GM12878 (cell line): ENCODE data around the gene SSC4D. TPM values are rescaled to one million over a fixed set of nuclear protein-coding genes. Genes with fewer than 3 reads are reported as not detected.
A peak's percentile ranks its signal among the peaks of the same experiment; 100 is the strongest.
"Not testable (repeated sequence)": the region's sequence is repeated elsewhere in the genome, so short reads cannot be mapped to it uniquely, and the experiment has no call there.

Source experiments
- ATAC-seq: fragments of 200-7000 bp; cut with Tn5 transposase; 3 replicates; pipeline ENCODE4 v1.9.1; 2020; ENCODE audit warnings: mild to moderate bottlenecking, moderate library complexity
- BruUV-seq: library from RNA; stranded (reverse); fragments of 400-500 nt; replicated peaks from 2 replicates; lab custom pipeline; 2021; lab: Mats Ljungman, UMichigan
- CTCF ChIA-PET: fragments of 300-600 bp; sonication (Branson Sonifier 250); formaldehyde crosslinking; extraction: SDS; loops from one replicate; lab custom pipeline; 2021; ENCODE audit warnings: inconsistent platforms; lab: Yijun Ruan, JAX
- POLR2A ChIA-PET: fragments of 350-600 bp; formaldehyde crosslinking; extraction: SDS; loops from one replicate; lab custom pipeline; 2021; ENCODE audit warnings: inconsistent platforms; lab: Charles Lee
- RAD21 ChIA-PET: fragments of 300-600 bp; sonication (Branson Sonifier 250); formaldehyde crosslinking; loops from one replicate; lab custom pipeline; 2023; ENCODE audit warnings: antibody characterized with exemption; ENCODE audit not compliant: unreplicated experiment; lab: Charles Lee
- SMC1A ChIA-PET: fragments of 300-600 bp; sonication (Branson Sonifier 250); formaldehyde crosslinking; loops from one replicate; lab custom pipeline; 2023; ENCODE audit not compliant: unreplicated experiment, uncharacterized antibody; lab: Charles Lee
- DNase-seq: peaks from one replicate; pipeline ENCODE4 v3.0.0-alpha.2; 2011; ENCODE audit warnings: low read depth, low spot score
- FAIRE-seq: peaks from 3 replicates; lab custom pipeline; 2011; peaks lifted over from hg19 to GRCh38; lab: Jason Lieb, UNC
- H2AFZ ChIP-seq: 2 replicates; pipeline ENCODE4 v1.6.0; 2011; ENCODE audit warnings: low read depth, low read length, control low read depth; ENCODE audit not compliant: control insufficient read depth
- H3K27ac ChIP-seq: 2 replicates; pipeline ENCODE4 v1.5.1; 2011; ENCODE audit warnings: control low read depth; ENCODE audit not compliant: control insufficient read depth, insufficient read depth
- H3K27me3 ChIP-seq, 2 experiments: replicated peaks in 1 of 2; 2 replicates each; pipeline versions ENCODE4 v1.6.0 to v1.6.1; 2011; ENCODE audit warnings: low read length in 1 of 2; ENCODE audit not compliant: control insufficient read depth in 2 of 2, insufficient read depth in 2 of 2
- H3K36me3 ChIP-seq, 2 experiments: 2 replicates each; pipeline ENCODE4 v1.5.1; 2011; ENCODE audit warnings: low read length in 1 of 2; ENCODE audit not compliant: control insufficient read depth in 2 of 2, insufficient read depth in 2 of 2
- H3K4me1 ChIP-seq: 2 replicates; pipeline ENCODE4 v1.6.1; 2011; ENCODE audit warnings: mild to moderate bottlenecking, low read length, moderate library complexity, mixed read lengths; ENCODE audit not compliant: control insufficient read depth, insufficient read depth
- H3K4me2 ChIP-seq: 2 replicates; pipeline ENCODE4 v1.6.0; 2011; ENCODE audit warnings: control low read depth; ENCODE audit not compliant: control insufficient read depth, insufficient read depth
- H3K4me3 ChIP-seq: fragments of 200-600 bp; sonication (generic); 2 replicates; pipeline ENCODE4 v1.5.1; 2016
- H3K79me2 ChIP-seq: 2 replicates; pipeline ENCODE4 v1.6.0; 2011; ENCODE audit warnings: low read length; ENCODE audit not compliant: control insufficient read depth, insufficient read depth
- H3K9ac ChIP-seq: 2 replicates; pipeline ENCODE4 v1.8.0; 2011; ENCODE audit warnings: low read length, control low read depth, mixed read lengths; ENCODE audit not compliant: control insufficient read depth, insufficient read depth
- H3K9me3 ChIP-seq: replicated peaks from 3 replicates; pipeline ENCODE4 v1.5.1; 2011; ENCODE audit warnings: mild to moderate bottlenecking, low read length; ENCODE audit not compliant: control insufficient read depth, insufficient read depth
- H4K20me1 ChIP-seq: 2 replicates; pipeline ENCODE4 v1.6.0; 2011; ENCODE audit not compliant: control insufficient read depth, insufficient read depth
- RUNX3 ChIP-seq: IDR thresholded peaks from 2 replicates; pipeline ENCODE4 v1.6.1; 2012; ENCODE audit warnings: low read length, inconsistent platforms
- WGBS: methylation state at CpG from one replicate; pipeline ENCODE4 v1.1.6; 2016; ENCODE audit warnings: low lambda C conversion rate; ENCODE audit not compliant: insufficient replicate concordance, insufficient coverage; ENCODE audit errors: missing lambda C conversion rate; 5-methylcytosine and 5-hydroxymethylcytosine counted together
- in situ Hi-C: fragments of 300-500 bp; cut with MboI; formaldehyde crosslinking; loops from 9 replicates; pipeline ENCODE4 v1.14.3; 2018; ENCODE audit warnings: mixed read lengths
- intact Hi-C: fragments of 100-400 bp; cut with micrococcal nuclease; formaldehyde crosslinking; loops from one replicate; pipeline ENCODE4 v1.14.2; 2022; ENCODE audit not compliant: unreplicated experiment
- polyA plus RNA-seq, 11 experiments: library from polyadenylated mRNA; depleted of rRNA in 4 of 11; unstranded in 6 of 11; stranded (reverse) in 5 of 11; fragments of >200 nt; fragmentation: Nextera tagmentation in 4 of 11; fragmentation: Illumina TruSeq in 1 of 11; extraction: Ambion mirVana in 4 of 11; extraction: Trizol in 1 of 11; gene quantifications; 1 replicate in 1 of 11; 2 replicates in 10 of 11; pipeline versions ENCODE4 v1.2.1 to v1.2.3, GENCODE V29; 2011 to 2016; ENCODE audit warnings: inconsistent platforms in 2 of 11, missing spikeins in 2 of 11, low read depth in 1 of 11
- total RNA-seq, 4 experiments: library from RNA; depleted of rRNA in 3 of 4; stranded (reverse); fragments of >200 nt in 3 of 4; fragmentation: Illumina TruSeq in 1 of 4; extraction: Trizol in 1 of 4; gene quantifications; 2 replicates each; pipeline versions ENCODE4 v1.2.1 to v1.2.3, GENCODE V29; 2013 to 2021

SSC4D gene
- total and polyA plus RNA-seq, 10 of the 15 experiments (the other 5 are each of a cell fraction or from before 2014, with no cell fraction given), result 0.08 to 0.79 (median 0.25) TPM; not detected in 1

DNA sequence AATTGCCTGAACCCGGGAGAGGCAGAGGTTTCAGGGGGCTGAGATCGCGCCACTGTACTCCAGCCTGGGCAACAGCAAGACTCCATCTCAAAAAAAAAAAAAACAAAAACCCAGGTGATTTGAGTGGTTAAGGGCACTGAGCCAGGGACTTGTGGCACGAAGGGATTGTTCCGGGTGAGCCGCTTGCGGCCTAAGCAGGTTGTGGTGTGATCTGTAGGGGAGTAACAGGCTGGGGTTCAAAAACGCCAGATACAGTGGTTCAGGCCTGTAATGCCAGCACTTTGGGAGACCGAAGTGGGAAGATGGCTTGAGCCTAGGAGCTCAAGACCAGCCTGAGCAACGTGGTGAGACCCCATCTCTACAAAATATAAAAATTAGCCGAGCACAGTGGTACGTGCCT is 34.3 kb upstream of the SSC4D start:
- H3K27me3 ChIP-seq, H3K27ac ChIP-seq, intact Hi-C loops, H3K9ac ChIP-seq, H2AFZ ChIP-seq, H3K79me2 ChIP-seq, H4K20me1 ChIP-seq, BruUV-seq, H3K9me3 ChIP-seq, CTCF ChIA-PET, H3K4me3 ChIP-seq, RAD21 ChIA-PET, H3K36me3 ChIP-seq, H3K4me2 ChIP-seq, SMC1A ChIA-PET, in situ Hi-C loops: not testable (repeated sequence)
- H3K4me1 ChIP-seq, result peaks cover 12% of the 10 kb centered on the region
- DNase-seq (peak; percentile 16), ATAC-seq (peak; percentile 73), FAIRE-seq (peak; percentile 66)
- TF ChIP-seq RUNX3, result peak; percentile 29
- POLR2A ChIA-PET, result interaction anchor here (0.7 kb wide), 2 partner anchors 65 to 84 kb away, joined by 3 read pairs; no protein-coding TSS in a partner anchor
- 93% methylated on average over 9 of the region's 12 CpGs for WGBS

GRCh38 chr7:76442664-76443446 is 33.4 kb upstream of the SSC4D start:
- BruUV-seq, H3K9me3 ChIP-seq, H3K36me3 ChIP-seq, H4K20me1 ChIP-seq, RAD21 ChIA-PET, FAIRE-seq, CTCF ChIA-PET, ATAC-seq, H3K27me3 ChIP-seq, H2AFZ ChIP-seq, H3K27ac ChIP-seq, H3K4me2 ChIP-seq, intact Hi-C loops, DNase-seq, H3K9ac ChIP-seq, in situ Hi-C loops, SMC1A ChIA-PET, H3K4me3 ChIP-seq, H3K79me2 ChIP-seq: not testable (repeated sequence)
- WGBS, result 95% methylated on average over 5 of the region's 5 CpGs
- POLR2A ChIA-PET, result interaction anchor here (0.7 kb wide), 2 partner anchors 64 to 83 kb away, joined by 3 read pairs; no protein-coding TSS in a partner anchor
- peaks cover 12% of the 10 kb centered on the region for H3K4me1 ChIP-seq

GRCh38 chr7:76441792-76442191 is 32.3 kb upstream of the SSC4D start:
- FAIRE-seq (peak; percentile 83), ATAC-seq (peak; percentile 69)
- DNase-seq, H2AFZ ChIP-seq, H3K27ac ChIP-seq, H3K27me3 ChIP-seq, H3K9ac ChIP-seq, H3K79me2 ChIP-seq, SMC1A ChIA-PET, H4K20me1 ChIP-seq, POLR2A ChIA-PET, H3K4me3 ChIP-seq, BruUV-seq, H3K9me3 ChIP-seq, RAD21 ChIA-PET, in situ Hi-C loops, H3K4me2 ChIP-seq, H3K36me3 ChIP-seq, intact Hi-C loops, CTCF ChIA-PET: not testable (repeated sequence)
- 50% methylated on average over 2 of the region's 10 CpGs for WGBS
- H3K4me1 ChIP-seq, result peaks cover 12% of the 10 kb centered on the region

DNA sequence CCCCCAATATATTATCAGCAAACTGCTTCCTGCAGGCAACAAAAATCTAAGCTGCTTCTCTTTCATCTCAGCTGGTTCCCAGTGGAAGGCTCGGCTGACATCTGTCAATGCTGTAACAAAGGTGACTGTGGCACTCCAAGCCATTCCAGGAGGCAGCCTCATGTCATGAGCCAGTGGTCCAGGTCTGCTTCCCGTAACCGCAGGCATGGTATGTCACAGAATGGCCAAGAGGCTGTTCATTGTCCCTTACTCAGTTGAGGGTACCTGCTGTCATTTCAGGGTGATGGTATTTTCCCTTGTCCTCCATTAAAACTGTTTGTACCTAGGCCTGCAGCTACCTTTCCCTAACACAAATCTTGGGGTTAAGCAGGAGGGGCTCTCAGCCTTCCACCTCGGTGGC is 30.9 kb upstream of the SSC4D start:
- H3K9me3 ChIP-seq, DNase-seq, ATAC-seq, H3K27me3 ChIP-seq, H3K36me3 ChIP-seq, intact Hi-C loops, H4K20me1 ChIP-seq, RAD21 ChIA-PET, H2AFZ ChIP-seq, H3K4me3 ChIP-seq, H3K4me2 ChIP-seq, in situ Hi-C loops, CTCF ChIA-PET, BruUV-seq, SMC1A ChIA-PET, POLR2A ChIA-PET, H3K27ac ChIP-seq, FAIRE-seq, H3K9ac ChIP-seq, H3K79me2 ChIP-seq: not testable (repeated sequence)
- H3K4me1 ChIP-seq, result peaks cover 12% of the 10 kb centered on the region
- 70% methylated on average over 4 of the region's 4 CpGs for WGBS
